ENCODE data around the gene CLEC18A.
"Not testable (repeated sequence)": the region's sequence is repeated elsewhere in the genome, so short reads cannot be mapped to it uniquely, and the experiment has no call there.

- not testable (repeated sequence) for TF ChIP-seq CTCF (IDR thresholded peaks at IDR 0.05 in 8 of 11, conservative IDR thresholded peaks at IDR 0.05 in 3 of 11); POLR2AphosphoS5 (IDR thresholded peaks at IDR 0.05); POLR2A (IDR thresholded peaks at IDR 0.05)
Measured at GRCh38 chr16:70003511-70003910, 52.4 kb downstream of the CLEC18A start.
